Activated CD4-positive, CD25-positive, alpha-beta regulatory T cell treated with anti-CD3 and anti-CD28 coated beads, Interleukin-2, amount 50 U/mL, for 24 hours (primary cell): ENCODE results near the gene PKDREJ.
"Not testable (repeated sequence)": the region's sequence is repeated elsewhere in the genome, so short reads cannot be mapped to it uniquely, and the experiment has no call there.

ENCODE experiments used
- ATAC-seq, 2 donors: fragments of 150-1000 bp; cut with Tn5 transposase; one replicate each; pipeline ENCODE4 v1.10.0; 2021; ENCODE audit warnings: mild to moderate bottlenecking in 1 of 2, moderate library complexity in 1 of 2

PKDREJ gene

DNA sequence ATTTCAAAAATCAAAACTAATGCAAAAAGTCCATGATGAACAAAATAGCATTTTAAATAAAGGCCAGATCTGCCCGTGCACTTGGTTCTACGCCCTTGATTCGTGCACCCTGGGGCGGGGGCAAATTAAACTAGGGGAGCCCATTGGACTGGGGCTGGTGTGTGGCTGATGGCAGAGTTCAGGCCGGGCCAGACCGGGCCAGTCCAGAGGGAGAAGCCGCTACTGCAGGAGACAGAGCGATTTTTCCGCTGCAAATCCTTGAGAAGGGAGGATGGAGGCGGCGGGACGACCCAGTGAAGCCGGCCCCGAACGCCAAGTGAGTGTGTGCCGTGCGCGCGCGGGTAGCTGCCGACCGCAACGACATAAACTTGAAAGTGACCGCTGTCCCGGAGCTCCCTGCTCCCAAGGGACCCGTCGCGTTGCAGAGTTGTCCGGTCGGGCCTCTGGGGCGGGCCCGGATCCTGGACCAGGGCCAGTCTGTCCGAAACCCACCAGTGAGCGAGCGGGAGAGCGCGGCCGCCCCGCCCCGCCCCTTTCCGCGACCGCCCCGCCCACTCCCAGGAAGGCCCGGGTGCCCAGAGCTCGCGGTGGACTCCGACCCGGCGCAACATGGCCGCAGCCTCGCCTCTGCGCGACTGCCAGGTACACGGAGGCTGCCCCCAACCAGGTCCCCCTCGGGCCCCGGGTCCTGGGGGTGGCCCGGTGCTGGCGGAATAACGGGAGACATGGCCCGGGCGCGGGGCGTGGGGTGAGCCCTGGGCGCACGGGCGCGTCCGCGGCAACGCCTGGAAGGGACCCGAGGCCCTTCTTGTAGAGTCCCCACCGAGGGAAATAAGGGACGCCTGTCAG is 4.5 kb upstream of the PKDREJ start, which contains the start of gene TTC38:
TSS of gene TTC38 (plus strand) at position 578 of the 849 bp plus-strand sequence. CDS start at position 610, 32 bp downstream.
- peak; percentile 70 to 79 for ATAC-seq

DNA sequence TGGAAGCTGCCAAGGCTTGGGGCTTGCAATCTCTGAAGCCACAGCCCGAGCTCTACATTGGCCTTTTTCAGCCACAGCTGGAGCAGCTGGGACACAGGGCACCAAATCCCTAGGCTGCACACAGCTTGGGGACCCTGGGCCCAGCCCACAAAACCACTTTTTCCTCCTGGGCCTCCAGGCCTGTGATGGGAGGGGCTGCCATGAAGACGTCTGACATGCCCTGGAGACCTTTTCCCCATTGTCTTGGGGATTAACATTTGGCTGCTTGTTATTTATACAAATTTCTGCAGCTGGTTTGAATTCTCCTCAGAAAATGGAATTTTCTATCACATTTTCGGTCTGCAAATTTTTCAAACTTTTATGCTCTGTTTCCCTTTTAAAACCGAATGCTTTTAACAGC is 2.5 kb upstream of the PKDREJ start:
- not testable (repeated sequence) for ATAC-seq

DNA sequence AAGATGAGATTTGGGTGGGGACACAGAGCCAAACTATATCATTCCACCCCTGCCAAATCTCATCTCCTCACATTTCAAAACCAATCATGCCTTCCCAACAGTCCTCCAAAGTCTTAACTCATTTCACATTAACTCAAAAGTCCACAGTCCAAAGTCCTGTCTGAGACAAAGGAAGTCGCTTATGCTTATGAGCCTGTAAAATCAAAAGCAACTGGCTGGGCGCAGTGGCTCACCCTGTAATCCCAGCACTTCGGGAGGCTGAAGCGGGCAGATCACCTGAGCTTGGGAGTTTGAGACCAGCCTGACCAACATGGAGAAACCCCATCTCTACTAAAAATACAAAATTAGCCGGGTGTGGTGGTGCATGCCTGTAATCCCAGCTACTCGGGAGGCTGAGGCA is 1.4 kb upstream of the PKDREJ start:
- ATAC-seq, result not testable (repeated sequence)

DNA sequence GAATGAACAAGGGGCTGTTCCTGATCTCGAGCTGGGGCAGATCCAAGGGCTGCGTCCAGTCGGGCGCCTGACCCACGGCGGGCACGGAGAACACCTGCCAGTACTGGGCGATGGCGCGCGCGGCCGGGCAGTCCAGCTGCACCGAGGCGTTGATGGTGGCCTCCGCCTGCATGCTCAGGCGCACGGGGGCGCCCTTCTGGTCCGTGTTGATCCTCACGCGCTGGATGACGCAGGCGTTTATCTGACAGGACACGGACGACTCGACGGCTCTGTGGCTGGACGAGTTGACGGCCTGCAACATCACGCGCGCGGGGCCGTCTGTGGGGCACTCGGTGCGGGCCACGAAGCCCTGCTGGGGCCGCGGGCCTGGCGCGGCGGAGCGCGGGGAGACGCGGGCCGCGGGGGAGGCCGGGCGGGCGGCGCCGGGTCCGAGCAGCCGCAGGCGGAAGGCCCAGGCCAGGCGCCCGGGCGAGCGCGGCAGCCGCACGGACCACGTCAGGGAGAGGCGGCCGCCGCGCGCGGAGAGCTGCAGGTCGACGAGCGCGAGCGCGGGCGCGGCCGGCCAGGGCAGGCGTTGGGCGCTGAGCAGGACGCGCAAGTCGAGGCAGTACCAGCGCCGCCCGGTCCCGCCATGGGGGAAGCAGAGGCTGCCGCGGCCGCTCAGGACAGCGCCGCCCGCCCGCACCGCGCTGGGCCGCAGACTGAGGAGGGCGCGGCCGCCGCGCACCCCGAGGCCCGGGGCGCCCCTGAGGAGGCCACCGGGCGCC is 511 bp downstream of the PKDREJ start:
- ATAC-seq, result peak; percentile 28 to 48

DNA sequence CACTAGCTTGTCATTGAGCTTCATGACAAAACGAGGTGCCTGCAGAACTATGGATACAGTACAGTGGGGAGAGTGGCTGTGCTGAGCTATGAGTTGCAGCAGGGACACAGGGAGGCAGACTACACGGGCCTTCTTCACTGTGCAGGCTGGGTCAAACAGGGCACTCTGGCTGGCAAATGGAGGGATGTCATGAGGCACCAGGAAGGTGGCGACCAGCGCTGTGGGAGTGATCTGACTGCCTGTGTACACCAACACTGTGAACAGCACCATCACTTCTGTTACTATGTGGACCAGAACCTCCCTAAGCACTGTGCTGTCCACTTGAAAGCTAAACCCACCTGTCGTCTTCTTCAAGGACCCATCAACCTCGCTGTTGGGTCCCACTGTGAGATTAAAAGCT is 3.1 kb downstream of the PKDREJ start:
- ATAC-seq, result no peak

DNA sequence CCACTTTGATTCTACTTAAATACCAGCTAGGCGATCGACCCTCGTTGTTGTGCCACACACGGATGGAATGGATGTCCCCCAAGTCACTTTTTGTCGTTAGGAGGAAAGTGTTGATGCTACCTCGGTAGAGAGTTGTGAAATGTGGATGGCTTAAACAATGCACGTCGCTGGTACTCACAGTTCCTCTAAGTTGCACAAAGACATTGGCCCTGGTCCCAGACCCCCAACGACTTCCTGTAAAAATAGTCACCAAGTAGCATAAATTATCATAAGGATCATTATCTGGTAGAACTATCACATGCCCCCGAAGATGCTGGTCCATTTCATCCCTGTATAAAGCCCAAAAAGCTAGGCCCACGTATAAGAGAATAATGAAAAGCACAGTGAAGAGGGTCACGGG is 3.8 kb downstream of the PKDREJ start:
- no peak for ATAC-seq

DNA sequence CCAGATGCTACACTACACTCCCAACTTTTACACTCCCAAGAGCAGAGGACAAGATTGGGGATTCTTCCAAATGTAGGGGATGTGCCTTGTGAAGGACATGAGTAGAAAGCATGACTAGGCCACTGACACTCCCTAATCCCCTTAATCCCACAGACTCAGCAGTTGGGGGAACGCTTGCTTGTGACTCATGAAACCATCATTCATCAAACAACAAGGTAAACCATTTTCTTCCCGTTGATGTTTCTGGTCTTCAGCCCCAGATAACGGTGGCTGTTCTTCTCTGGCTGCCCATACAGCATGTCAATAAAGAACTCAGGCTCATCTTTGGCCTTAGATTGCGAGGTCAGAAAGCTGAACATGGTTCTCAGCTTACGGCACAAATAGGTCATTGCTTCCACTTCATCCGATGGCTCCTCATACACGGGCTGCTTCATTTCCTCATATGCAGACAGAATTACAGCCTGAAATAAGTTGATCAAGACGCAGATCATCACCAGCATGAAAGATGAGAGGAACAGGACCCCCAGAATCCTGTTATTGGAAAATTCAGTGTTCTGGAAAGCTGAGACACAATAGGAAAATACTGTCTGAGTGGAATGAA is 6.7 kb downstream of the PKDREJ start:
- ATAC-seq, result no peak

DNA sequence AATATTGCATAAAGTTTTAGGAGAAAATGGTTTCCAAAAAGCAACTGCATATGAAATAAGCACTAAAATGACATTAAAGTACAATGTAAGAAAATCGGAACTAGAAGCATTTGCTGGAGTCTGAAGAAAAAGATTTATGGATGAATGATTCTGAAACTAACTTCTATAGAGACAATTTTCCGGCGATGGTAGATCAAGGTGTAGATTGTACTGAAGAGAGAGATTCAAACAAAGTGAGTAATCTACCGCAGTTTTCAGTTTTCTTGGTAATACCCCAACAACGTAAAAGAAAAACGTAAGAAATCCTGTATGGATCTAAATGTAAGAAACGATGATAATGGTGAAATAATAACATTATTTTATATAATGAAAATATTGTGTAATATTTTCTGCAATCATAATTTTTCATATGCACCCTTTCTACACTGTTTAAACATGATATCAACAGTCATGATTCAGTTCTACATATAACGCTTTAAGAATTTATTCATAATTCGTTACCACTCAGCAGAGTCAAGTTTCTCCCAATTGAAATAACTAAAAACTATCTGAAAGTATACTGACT is 11.2 kb downstream of the PKDREJ start:
- peak; percentile 27 to 37 for ATAC-seq

DNA sequence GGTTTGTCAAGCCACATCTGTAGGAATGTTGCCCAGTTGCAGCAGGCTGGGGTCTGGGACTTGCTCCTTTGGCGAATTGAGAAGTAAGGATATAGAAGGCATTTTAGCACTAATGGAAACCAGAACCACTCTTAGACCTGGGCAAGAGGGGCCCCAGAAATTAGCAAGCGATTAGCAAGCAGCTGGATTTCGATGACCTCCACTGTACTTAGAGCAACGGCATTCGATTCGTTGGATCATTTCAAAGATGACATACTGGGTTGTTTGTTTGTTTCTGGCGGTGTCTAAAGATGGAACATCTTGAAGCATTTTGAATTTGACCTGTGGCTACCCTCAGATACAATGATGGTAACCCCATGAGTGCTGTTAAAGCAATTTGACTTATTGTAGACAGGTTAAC is 11.9 kb downstream of the PKDREJ start:
- ATAC-seq, result no peak

DNA sequence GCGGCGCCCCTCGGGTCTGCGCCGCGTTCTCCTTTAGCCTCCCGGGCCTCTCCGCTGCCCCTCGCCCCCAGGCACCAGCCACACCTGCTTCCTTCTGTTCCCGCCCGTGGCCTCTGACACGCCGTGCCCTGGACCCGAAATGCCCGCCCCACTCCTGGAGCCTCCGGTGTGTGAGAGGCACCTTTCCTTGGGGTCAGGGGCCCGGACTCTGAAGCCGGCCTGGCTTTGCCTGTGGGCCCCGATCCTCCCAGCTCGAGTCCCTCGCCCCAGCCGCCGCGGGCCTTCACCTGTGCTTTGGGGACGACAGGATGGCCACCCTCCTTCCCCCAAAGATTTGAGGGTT is 12.4 kb downstream of the PKDREJ start:
- no peak for ATAC-seq

DNA sequence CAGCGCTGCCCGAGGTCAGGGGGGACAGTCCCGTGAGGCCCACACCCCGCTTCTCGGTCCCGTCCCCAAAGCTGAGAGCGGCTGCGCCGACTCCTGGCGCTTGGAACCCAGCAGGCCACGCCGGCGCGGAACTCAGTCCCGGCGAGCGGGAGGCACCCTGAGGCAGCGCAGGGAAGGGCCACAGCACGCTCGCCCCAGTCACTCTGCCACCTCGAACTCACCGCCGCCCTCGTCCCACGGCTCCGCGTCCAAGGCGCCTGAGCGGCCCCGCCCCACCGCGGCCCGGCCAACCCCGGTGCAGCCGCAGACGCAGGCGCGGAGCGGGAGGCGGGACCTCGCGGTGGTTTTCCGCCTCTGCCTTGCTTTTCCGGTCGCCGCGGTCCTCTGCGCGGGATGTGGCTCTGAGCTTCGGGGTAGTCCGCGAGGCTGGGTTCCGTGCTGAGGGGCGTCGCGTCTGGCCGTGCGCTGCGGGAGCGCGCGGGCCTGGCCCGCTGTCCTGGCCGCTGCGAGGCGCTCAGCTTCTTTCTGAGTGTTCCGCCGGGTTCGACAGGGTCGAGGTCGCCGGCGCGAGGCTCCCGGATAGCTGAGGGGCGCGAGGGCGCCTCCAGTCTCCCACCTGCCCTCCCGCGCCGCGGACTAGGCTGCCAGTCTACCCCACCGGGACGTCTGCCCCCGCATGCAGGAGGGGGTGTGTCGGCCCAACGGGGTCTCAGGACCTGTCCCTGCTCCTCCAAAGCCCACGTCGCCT is 12.9 kb downstream of the PKDREJ start, which contains the start of gene CDPF1:
TSS of gene CDPF1 (minus strand) at position 259 of the 748 bp plus-strand sequence. CDS start 2,009 bp downstream, outside the sequence.
- peak; percentile 90 to 94 for ATAC-seq

DNA sequence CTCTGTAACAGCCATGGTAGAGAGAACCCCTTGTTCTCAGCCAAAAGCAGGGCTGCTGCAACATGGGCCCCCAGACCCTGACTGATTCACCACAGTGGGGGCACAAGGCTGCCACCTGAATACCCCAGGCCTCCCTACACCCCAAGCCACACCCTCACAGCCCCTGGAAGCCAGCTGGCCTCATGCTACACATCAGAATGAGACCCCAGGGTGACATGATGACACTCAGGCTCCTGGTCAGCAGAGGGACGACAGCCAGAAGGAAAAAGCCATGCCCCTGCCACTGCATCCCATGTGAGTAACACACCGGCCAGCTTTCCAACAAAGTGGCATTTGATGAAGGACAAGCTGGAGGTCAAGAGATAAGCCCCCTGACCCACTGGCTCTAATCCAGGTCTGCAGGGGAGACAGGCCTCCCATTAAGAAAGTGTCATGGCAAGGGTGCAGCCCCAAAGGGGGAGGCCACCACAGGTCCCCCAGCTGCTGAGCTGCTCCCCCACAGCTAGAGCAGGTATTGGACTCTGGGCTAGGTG is 15.6 kb downstream of the PKDREJ start:
- ATAC-seq, result no peak

DNA sequence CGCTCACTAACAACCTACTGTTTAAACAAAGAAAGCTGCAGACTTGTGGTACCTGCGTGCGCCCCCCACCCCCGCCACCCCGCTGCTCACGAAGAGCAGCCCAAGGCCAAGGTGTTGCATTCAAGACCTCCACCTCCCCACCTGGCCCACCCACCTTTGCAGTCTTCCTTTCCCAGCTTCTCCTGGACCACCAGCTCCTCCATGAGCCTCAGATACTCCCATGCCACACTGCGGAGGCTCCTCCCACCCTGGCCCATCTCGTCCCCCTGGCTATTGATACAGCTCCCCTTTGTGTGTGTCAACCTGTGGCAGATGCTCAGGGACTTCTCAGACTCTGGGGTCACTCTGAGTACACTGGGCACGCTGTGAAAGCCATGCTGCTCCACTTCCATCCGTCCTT is 17.0 kb downstream of the PKDREJ start:
- no peak for ATAC-seq

DNA sequence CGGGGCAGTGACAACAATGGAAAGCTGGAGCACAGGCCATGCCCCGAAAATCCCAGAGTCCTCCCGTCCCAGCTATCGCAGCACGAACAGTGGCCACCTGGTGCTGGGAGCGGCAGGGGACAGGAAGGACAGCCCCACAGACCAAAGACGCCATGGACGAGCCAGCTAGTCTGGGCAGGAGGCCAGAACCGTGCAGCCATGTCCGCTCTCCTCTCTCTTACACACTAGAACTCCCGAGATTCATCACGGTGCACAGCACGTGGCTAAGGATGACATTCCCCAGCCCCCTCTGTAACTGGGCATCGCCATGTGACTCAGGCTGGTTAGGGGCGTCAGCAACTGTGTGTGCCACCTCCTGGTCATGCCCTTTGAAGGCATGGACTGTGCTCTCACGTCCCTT is 17.6 kb downstream of the PKDREJ start:
- no peak for ATAC-seq

DNA sequence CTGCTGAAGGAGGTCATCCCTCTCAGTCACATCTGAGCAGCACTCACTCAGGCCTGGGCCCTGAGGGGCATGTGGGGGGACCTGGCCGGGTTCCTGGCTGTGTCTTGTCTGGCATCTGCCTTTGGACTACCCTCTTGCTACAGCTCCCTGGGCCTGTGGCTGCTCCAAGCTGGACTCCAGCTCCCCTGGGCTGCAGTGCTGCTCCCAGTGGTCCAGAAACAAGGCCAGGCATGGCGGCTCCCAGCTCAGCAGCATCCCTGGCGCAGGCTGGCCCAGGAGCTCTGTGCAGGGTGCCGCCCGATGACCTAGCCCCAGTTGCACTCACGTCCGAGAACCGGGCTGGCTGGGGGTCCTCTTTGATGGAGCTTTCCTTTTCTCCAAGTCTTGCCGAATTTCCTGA is 18.4 kb downstream of the PKDREJ start:
- ATAC-seq, result no peak

DNA sequence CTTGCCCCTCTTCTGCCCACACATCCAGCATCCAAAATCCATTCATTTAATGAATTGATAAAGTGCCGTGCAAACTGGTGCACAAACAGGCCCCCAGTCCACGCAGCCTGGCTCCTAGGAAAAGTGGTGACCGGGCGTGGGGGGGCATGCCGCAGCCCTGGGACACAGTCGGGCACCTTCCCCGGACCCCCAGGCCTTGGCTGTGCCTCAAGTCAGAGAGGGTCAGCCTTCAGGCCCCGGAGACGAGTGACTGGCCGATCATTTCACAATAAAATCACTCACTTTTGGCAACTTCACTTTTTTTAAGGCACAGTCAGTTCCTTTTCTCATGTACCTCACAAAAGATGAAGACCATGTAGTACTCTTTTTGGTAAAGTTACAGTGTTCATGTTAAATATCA is 21.1 kb downstream of the PKDREJ start:
- ATAC-seq, result no peak

DNA sequence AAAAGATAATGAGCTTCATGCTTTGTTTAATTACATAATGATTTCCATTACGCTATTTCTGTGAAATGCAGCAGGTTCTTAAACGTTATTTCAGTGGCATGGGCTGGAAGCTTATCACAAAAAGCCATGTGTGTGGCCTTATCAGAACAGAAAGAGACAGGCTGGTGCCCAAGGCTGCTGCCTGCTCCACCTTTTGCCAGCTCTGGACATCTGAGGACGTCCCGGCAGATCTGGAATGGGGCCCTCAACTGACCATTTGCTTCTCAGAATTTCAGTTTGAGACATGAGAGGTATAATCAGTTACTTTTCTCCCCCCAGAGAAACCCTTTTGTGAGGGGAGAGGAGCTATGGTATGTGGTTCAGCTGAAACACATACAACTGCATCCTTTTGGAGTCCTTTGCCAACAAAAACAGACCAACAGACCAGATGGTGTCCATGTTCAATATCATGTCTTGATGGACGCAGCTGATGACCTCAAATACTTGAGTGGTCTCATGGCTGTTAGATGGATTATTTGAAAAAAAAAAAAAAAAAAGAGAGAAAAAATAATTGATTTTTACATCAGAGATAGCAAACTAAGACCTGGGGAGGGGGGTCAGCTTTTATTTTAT is 21.6 kb downstream of the PKDREJ start:
- ATAC-seq, result no peak

DNA sequence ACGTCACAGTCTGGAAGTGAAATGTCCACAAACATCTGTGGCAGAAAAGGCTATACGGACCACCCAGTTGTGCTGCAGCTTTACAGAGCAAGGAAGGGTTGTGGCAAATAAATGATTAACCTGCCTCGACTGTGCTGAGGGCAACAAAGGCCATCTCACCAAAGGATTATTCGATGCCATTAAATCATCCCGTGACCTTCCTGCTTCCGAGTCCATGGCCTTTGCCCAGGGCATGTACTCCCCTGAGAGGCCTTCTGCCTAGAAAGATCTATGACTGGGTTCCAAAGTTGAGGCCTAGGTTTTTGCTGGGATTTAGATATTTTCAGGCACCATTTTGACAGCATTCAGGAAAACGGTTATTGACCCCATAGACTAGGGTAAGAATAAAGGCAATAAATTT is 22.2 kb downstream of the PKDREJ start:
- no peak for ATAC-seq

DNA sequence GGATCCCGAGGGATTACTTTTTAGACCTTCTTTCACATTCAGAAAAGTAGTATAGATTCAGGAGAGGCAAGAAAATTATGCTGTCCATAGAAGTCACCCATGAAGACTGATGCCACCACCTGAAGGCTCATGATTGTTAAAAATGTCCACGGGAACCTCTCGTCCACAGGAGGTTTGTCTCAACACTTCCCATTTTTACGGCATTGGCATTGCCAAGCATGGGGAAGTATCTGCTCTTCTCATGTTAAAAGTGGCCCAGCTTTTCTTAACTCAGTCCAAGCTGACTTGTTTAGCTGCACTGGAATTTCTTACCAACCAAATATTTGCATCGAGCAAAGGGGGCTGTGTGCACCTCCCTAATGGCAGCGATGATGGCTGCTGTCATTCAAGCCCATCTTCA is 22.6 kb downstream of the PKDREJ start:
- no peak for ATAC-seq

DNA sequence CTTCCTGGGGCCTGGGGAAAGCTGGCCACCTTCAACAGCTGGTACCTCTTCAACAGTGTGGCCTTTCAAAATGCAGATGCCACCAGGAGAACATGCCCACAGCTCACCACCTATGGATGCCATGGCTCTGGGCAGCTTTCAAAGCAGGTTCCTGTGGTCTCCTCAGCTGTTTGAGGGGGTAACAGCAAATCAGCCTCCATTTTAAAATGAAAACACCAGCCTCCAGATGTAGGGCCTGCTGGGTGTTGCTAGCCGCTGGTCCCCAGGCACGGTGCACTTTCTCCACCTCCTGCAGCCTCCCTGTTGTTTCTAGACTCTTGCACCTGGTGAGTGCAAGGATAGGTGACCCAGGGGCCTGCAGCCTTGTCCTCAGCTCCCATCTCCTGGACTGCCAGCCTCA is 23.1 kb downstream of the PKDREJ start:
- no peak for ATAC-seq

DNA sequence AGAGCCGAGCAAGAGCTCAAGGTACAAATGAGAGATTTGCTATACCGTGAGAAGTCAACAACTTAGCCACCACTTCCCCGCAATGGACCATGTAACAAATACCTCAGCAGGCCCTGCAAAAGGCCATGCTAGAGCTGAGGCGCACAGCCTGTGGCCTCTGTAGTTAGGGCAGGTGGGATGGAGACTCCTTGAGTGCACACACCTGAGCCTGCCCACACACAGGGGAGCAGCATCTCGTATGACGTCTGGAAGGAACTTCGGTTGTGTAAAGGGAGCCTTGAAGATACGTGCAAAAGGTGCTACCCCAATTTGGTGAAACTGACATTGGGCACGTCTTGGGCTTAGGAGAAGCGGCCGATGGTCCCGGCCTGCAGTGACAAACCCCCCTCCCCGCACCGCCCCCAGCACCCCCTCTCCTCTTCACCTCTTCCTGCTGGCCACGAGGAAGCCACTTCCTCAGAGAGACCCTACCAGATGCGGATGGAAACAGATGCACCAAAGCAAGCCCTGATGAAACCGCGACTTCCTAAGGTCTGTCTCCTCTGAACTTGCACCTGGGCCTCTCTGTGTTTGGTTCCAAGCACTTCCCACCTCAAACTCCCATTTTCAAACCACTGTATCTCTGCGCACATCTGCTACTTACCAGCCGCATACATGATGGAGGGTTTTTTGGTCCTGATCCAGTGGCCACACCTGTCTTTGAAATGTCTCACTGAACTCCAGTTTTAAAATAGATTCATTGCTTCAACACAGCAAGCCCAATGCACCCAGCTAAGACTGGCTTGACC is 23.7 kb downstream of the PKDREJ start:
- no peak for ATAC-seq
